ENCODE measurements around the gene ECSIT. TPM values are rescaled to one million over a fixed set of nuclear protein-coding genes. Genes with fewer than 3 reads are reported as not detected.
"Not testable (repeated sequence)": the region's sequence is repeated elsewhere in the genome, so short reads cannot be mapped to it uniquely, and the experiment has no call there.

ECSIT gene
- total and polyA plus RNA-seq, 2 donors (not counting 1 experiment from before 2014, with no cell fraction given) = 45.6 to 63.1 TPM

DNA sequence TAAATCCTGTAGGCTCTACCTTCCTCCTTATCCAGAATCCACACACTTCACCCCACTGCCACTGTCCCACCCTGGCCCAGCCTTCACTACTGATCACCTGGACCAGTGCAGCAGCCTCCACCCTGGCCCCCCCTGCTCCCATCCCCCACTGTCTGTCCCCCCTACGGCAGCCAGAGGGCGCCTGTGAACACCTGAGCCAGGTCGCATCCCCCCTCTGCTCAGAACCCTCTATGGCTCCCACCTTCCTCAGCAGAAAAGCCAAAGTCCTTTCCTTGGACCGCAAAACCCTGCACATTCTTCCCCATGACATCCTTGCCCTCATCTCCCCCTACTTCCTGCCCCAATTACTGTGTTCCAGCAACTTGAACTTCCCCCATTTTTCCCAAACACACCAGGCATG is 68.7 kb downstream of the ECSIT start:
- H3K27me3 Mint-ChIP-seq = no peaks in the 10 kb centered on the region
- no peak for DNase-seq
- H3K9me3 Mint-ChIP-seq (ENCODE audit: insufficient read depth) = no peaks in the 10 kb centered on the region
- Histone ChIP-seq H3K36me3 (replicated peaks in 1 of 2; ENCODE audit: control extremely low read depth in 1 of 2, control insufficient read depth in 1 of 2, extremely low read depth in 1 of 2, insufficient read depth in 2 of 2, low read length in 1 of 2) (no peaks in the 10 kb centered on the region), H4K20me1 (ENCODE audit: control insufficient read depth, insufficient read depth, low read length, poor library complexity, severe bottlenecking) (no peaks in the 10 kb centered on the region), H3K4me3 (ENCODE audit: control extremely low read depth in 1 of 5, extremely low read depth in 1 of 5, insufficient read depth in 1 of 5, low read depth in 2 of 5, low read length in 4 of 5) (no peak overlapping the region), H3K9me3 (ENCODE audit: control extremely low read depth in 1 of 3, control insufficient read depth in 2 of 3, insufficient read depth in 1 of 3, low read length in 2 of 3) (peaks cover 0 to 4% (median 0%) of the 10 kb centered on the region in 3 donors), H2AFZ (ENCODE audit: insufficient read depth, low read depth, low read length, poor library complexity, severe bottlenecking) (no peak overlapping the region), H3K4me2 (replicated peaks; ENCODE audit: low read depth, low read length, poor library complexity, severe bottlenecking) (no peak overlapping the region), H3K4me1 (ENCODE audit: control insufficient read depth in 2 of 2, insufficient read depth in 2 of 2, low read length in 2 of 2) (no peaks in the 10 kb centered on the region), H3K79me2 (ENCODE audit: control insufficient read depth, insufficient read depth, low read length) (no peaks in the 10 kb centered on the region), H3K9ac (ENCODE audit: low read length) (no peak overlapping the region), H3K27ac (ENCODE audit: low read length in 2 of 2) (no peak overlapping the region), H3K27me3 (replicated peaks in 1 of 4; ENCODE audit: control extremely low read depth in 1 of 4, control insufficient read depth in 3 of 4, insufficient read depth in 4 of 4, low read length in 3 of 4) (peaks cover 0 to 11% (median 0%) of the 10 kb centered on the region in 4 experiments)
- ATAC-seq (ENCODE audit: low read depth) = no peak
- CTCF ChIA-PET = no interaction called here
- TF ChIP-seq, protein P1, sequence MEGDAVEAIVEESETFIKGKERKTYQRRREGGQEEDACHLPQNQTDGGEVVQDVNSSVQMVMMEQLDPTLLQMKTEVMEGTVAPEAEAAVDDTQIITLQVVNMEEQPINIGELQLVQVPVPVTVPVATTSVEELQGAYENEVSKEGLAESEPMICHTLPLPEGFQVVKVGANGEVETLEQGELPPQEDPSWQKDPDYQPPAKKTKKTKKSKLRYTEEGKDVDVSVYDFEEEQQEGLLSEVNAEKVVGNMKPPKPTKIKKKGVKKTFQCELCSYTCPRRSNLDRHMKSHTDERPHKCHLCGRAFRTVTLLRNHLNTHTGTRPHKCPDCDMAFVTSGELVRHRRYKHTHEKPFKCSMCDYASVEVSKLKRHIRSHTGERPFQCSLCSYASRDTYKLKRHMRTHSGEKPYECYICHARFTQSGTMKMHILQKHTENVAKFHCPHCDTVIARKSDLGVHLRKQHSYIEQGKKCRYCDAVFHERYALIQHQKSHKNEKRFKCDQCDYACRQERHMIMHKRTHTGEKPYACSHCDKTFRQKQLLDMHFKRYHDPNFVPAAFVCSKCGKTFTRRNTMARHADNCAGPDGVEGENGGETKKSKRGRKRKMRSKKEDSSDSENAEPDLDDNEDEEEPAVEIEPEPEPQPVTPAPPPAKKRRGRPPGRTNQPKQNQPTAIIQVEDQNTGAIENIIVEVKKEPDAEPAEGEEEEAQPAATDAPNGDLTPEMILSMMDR (IDR thresholded peaks at IDR 0.05) = no peak
- TF ChIP-seq EZH2 (IDR thresholded peaks at IDR 0.05; ENCODE audit: borderline replicate concordance, insufficient read depth, low read depth, low read length, poor library complexity, severe bottlenecking) = no peak
- H3K4me1 Mint-ChIP-seq = no peaks in the 10 kb centered on the region
- WGBS (ENCODE audit: insufficient coverage) = 66% methylated on average over 3 of the region's 4 CpGs
- POLR2A ChIA-PET = no interaction called here
- intact Hi-C loops (cut with micrococcal nuclease) = no loop called here
- no peak overlapping the region for H3K27ac Mint-ChIP-seq
- no peak overlapping the region for H3K4me3 Mint-ChIP-seq

DNA sequence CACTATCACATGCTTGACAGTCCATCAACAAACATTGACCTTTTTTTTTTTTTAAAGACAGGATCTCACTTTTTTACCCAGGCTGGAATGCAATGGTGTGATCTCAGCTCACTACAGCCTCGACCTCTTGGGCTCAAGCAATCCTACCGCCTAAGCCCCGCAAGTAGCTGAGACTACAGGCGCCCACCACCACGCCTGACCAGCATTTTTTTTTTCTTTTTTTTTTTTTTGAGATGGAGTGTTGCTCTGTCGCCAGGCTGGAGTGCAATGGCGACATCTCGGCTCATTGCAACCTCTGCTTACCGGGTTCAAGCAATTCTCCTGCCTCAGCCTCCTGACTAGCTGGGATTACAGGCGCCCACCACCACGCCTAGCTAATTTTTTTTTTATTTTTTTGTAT is 70.0 kb downstream of the ECSIT start:
- H3K4me1 ChIP-seq (ENCODE audit: control insufficient read depth in 2 of 2, insufficient read depth in 2 of 2, low read length in 2 of 2); H4K20me1 ChIP-seq (ENCODE audit: control insufficient read depth, insufficient read depth, low read length, poor library complexity, severe bottlenecking); ATAC-seq (ENCODE audit: low read depth); H3K36me3 ChIP-seq (replicated peaks in 1 of 2; ENCODE audit: control extremely low read depth in 1 of 2, control insufficient read depth in 1 of 2, extremely low read depth in 1 of 2, insufficient read depth in 2 of 2, low read length in 1 of 2); H3K9ac ChIP-seq (ENCODE audit: low read length); H3K4me1 Mint-ChIP-seq; H3K4me3 Mint-ChIP-seq; H3K27ac Mint-ChIP-seq; H3K27me3 Mint-ChIP-seq; H3K79me2 ChIP-seq (ENCODE audit: control insufficient read depth, insufficient read depth, low read length); H2AFZ ChIP-seq (ENCODE audit: insufficient read depth, low read depth, low read length, poor library complexity, severe bottlenecking); H3K4me2 ChIP-seq (replicated peaks; ENCODE audit: low read depth, low read length, poor library complexity, severe bottlenecking); H3K9me3 ChIP-seq (ENCODE audit: control extremely low read depth in 1 of 3, control insufficient read depth in 2 of 3, insufficient read depth in 1 of 3, low read length in 2 of 3); H3K4me3 ChIP-seq (ENCODE audit: control extremely low read depth in 1 of 5, extremely low read depth in 1 of 5, insufficient read depth in 1 of 5, low read depth in 2 of 5, low read length in 4 of 5); CTCF ChIA-PET; intact Hi-C loops (cut with micrococcal nuclease); DNase-seq; H3K9me3 Mint-ChIP-seq (ENCODE audit: insufficient read depth); H3K27ac ChIP-seq (ENCODE audit: low read length in 2 of 2): not testable (repeated sequence)
- peaks cover 0 to 11% (median 0%) of the 10 kb centered on the region in 4 experiments for H3K27me3 ChIP-seq (replicated peaks in 1 of 4; ENCODE audit: control extremely low read depth in 1 of 4, control insufficient read depth in 3 of 4, insufficient read depth in 4 of 4, low read length in 3 of 4)
- POLR2A ChIA-PET = interaction anchor here (0.7 kb wide), 2 partner anchors 138 to 527 kb away, joined by 3 read pairs; no protein-coding TSS in a partner anchor
- WGBS (ENCODE audit: insufficient coverage) = 93% methylated on average over 3 of the region's 11 CpGs

Data from B cell (primary cell).